Measurements from ENCODE around the gene FOXC2. TPM values are rescaled to one million over a fixed set of nuclear protein-coding genes. Genes with fewer than 3 reads are reported as not detected.

FOXC2 gene
- total RNA-seq, result 0.42 TPM
- long read RNA-seq, result 0 reads

- DNase-seq (ENCODE audit: low spot score), result peak; percentile 92
Observed at GRCh38 chr16:86566601-86566965, at the start of gene FOXC2. FOXC2 (plus strand) TSS chr16:86566829; CDS start chr16:86567336, 507 bp downstream.

- no peak for DNase-seq (ENCODE audit: low spot score)
Observed at GRCh38 chr16:86517033-86517432, 49.6 kb upstream of the FOXC2 start.

- no peak for DNase-seq (ENCODE audit: low spot score)
Observed at GRCh38 chr16:86517652-86518258, 48.9 kb upstream of the FOXC2 start.

GRCh38 chr16:86519007-86519648 is 47.5 kb upstream of the FOXC2 start:
- DNase-seq (ENCODE audit: low spot score), result no peak

- DNase-seq (ENCODE audit: low spot score), result no peak
Observed at GRCh38 chr16:86519649-86520316, 46.8 kb upstream of the FOXC2 start.

- no peak for DNase-seq (ENCODE audit: low spot score)
Observed at GRCh38 chr16:86520317-86521210, 46.1 kb upstream of the FOXC2 start.

- DNase-seq (ENCODE audit: low spot score), result no peak
Observed at GRCh38 chr16:86521236-86522197, 45.1 kb upstream of the FOXC2 start.

GRCh38 chr16:86522634-86523033 is 44.0 kb upstream of the FOXC2 start:
- DNase-seq (ENCODE audit: low spot score), result no peak

GRCh38 chr16:86523166-86523740 is 43.4 kb upstream of the FOXC2 start:
- DNase-seq (ENCODE audit: low spot score), result no peak

- no peak for DNase-seq (ENCODE audit: low spot score)
Observed at GRCh38 chr16:86524029-86524428, 42.6 kb upstream of the FOXC2 start.

GRCh38 chr16:86525696-86526095 is 40.9 kb upstream of the FOXC2 start:
- no peak for DNase-seq (ENCODE audit: low spot score)

- DNase-seq (ENCODE audit: low spot score), result no peak
Observed at GRCh38 chr16:86527366-86527765, 39.3 kb upstream of the FOXC2 start.

- DNase-seq (ENCODE audit: low spot score), result no peak
Observed at GRCh38 chr16:86528061-86528929, 38.3 kb upstream of the FOXC2 start.

- DNase-seq (ENCODE audit: low spot score), result no peak
Observed at GRCh38 chr16:86529160-86529559, 37.5 kb upstream of the FOXC2 start.

GRCh38 chr16:86530251-86531190 is 36.1 kb upstream of the FOXC2 start:
- DNase-seq (ENCODE audit: low spot score), result no peak

- no peak for DNase-seq (ENCODE audit: low spot score)
Observed at GRCh38 chr16:86531191-86531545, 35.5 kb upstream of the FOXC2 start.

- DNase-seq (ENCODE audit: low spot score), result no peak
Observed at GRCh38 chr16:86531641-86532525, 34.7 kb upstream of the FOXC2 start.
